Osteoblast (primary cell): ENCODE measurements around the gene BID. TPM values are rescaled to one million over a fixed set of nuclear protein-coding genes. Genes with fewer than 3 reads are reported as not detected.

Experiments used
- DNase-seq: peaks from one replicate; pipeline ENCODE4 v3.0.0; 2011; ENCODE audit warnings: low spot score, mixed read lengths; ENCODE audit not compliant: insufficient read length; ENCODE audit errors: missing footprints
- H2AFZ ChIP-seq: 2 replicates; pipeline ENCODE4 v1.6.0; 2011; ENCODE audit warnings: mild to moderate bottlenecking, low read length
- H3K27ac ChIP-seq: 2 replicates; pipeline ENCODE4 v1.5.1; 2011; ENCODE audit warnings: mild to moderate bottlenecking, low read depth, low read length, moderate library complexity
- H3K27me3 ChIP-seq: 2 replicates; pipeline ENCODE4 v1.6.0; 2012; ENCODE audit warnings: mild to moderate bottlenecking, control low read depth, inconsistent platforms, low read length, moderate library complexity; ENCODE audit not compliant: insufficient read depth
- H3K36me3 ChIP-seq: 2 replicates; pipeline ENCODE4 v1.5.1; 2011; ENCODE audit warnings: mild to moderate bottlenecking, low read length, control low read depth, moderate library complexity; ENCODE audit not compliant: insufficient read depth
- H3K4me1 ChIP-seq: 2 replicates; pipeline ENCODE4 v1.5.1; 2011; ENCODE audit warnings: mild to moderate bottlenecking, low read length, control low read depth, moderate library complexity; ENCODE audit not compliant: insufficient read depth
- H3K4me2 ChIP-seq: 2 replicates; pipeline ENCODE4 v1.6.0; 2011; ENCODE audit warnings: mild to moderate bottlenecking, low read length; ENCODE audit not compliant: insufficient read depth
- H3K4me3 ChIP-seq: fragments of 200-600 bp; sonication (generic); 3 replicates; pipeline ENCODE4 v1.5.1; 2012; ENCODE audit warnings: mild to moderate bottlenecking, low read length, inconsistent platforms; ENCODE audit not compliant: insufficient read depth
- H3K79me2 ChIP-seq: 2 replicates; pipeline ENCODE4 v1.6.0; 2012; ENCODE audit warnings: mild to moderate bottlenecking, low read length, control low read depth, inconsistent platforms; ENCODE audit not compliant: insufficient read depth
- H3K9me3 ChIP-seq: 2 replicates; pipeline ENCODE4 v1.5.1; 2011; ENCODE audit warnings: low read depth, low read length, control low read depth
- H4K20me1 ChIP-seq: 2 replicates; pipeline ENCODE4 v1.6.0; 2012; ENCODE audit warnings: mild to moderate bottlenecking, low read length, control low read depth; ENCODE audit not compliant: insufficient read depth
- CTCF ChIP-seq: IDR thresholded peaks from 2 replicates; pipeline ENCODE4 v1.5.1; 2011; ENCODE audit warnings: mild to moderate bottlenecking, low read depth, low read length, moderate library complexity; ENCODE audit errors: extremely low read depth
- total RNA-seq: library from RNA; depleted of rRNA; stranded (reverse); fragments of >200 nt; gene quantifications from 2 replicates; pipeline ENCODE4 v1.2.3, GENCODE V29; 2012

The BID gene
- total RNA-seq, 1 donor = 16.3 TPM

- H3K4me2 ChIP-seq = no peak overlapping the region
- H3K4me3 ChIP-seq = no peak overlapping the region
- H3K36me3 ChIP-seq = no peaks in the 10 kb centered on the region
- no peaks in the 10 kb centered on the region for H3K9me3 ChIP-seq
- DNase-seq = no peak
- H3K4me1 ChIP-seq = no peaks in the 10 kb centered on the region
- no peak for TF ChIP-seq CTCF
- no peaks in the 10 kb centered on the region for H3K27me3 ChIP-seq
- peaks cover 7% of the 10 kb centered on the region for H4K20me1 ChIP-seq
- peaks cover 20% of the 10 kb centered on the region for H3K79me2 ChIP-seq
- no peak overlapping the region for H3K27ac ChIP-seq
- H2AFZ ChIP-seq = no peak overlapping the region
These were observed 13.2 kb downstream of the BID start for GRCh38 chr22:17761138-17761488.

- no peaks in the 10 kb centered on the region for H3K27me3 ChIP-seq
- H3K4me1 ChIP-seq = peaks cover 5% of the 10 kb centered on the region
- H3K9me3 ChIP-seq = no peaks in the 10 kb centered on the region
- H3K27ac ChIP-seq = no peak overlapping the region
- no peaks in the 10 kb centered on the region for H3K36me3 ChIP-seq
- peaks cover 7% of the 10 kb centered on the region for H3K79me2 ChIP-seq
- H2AFZ ChIP-seq = no peak overlapping the region
- H4K20me1 ChIP-seq = peaks cover 13% of the 10 kb centered on the region
- peak; percentile 85 for DNase-seq
- no peak overlapping the region for H3K4me3 ChIP-seq
- TF ChIP-seq CTCF = peak; percentile 28
- H3K4me2 ChIP-seq = no peak overlapping the region
These were observed 19.9 kb downstream of the BID start for GRCh38 chr22:17754233-17754925.

GRCh38 chr22:17753401-17753989, 20.8 kb downstream of the BID start:
- H3K36me3 ChIP-seq = no peaks in the 10 kb centered on the region
- H3K4me1 ChIP-seq = peaks cover 5% of the 10 kb centered on the region
- H3K4me3 ChIP-seq = no peak overlapping the region
- no peak for TF ChIP-seq CTCF
- no peak overlapping the region for H3K4me2 ChIP-seq
- peaks cover 11% of the 10 kb centered on the region for H4K20me1 ChIP-seq
- no peak overlapping the region for H2AFZ ChIP-seq
- H3K79me2 ChIP-seq = peaks cover 4% of the 10 kb centered on the region
- H3K9me3 ChIP-seq = no peaks in the 10 kb centered on the region
- H3K27me3 ChIP-seq = no peaks in the 10 kb centered on the region
- H3K27ac ChIP-seq = no peak overlapping the region
- peak; percentile 93 for DNase-seq

- no peak overlapping the region for H3K4me3 ChIP-seq
- H3K36me3 ChIP-seq = no peaks in the 10 kb centered on the region
- no peak overlapping the region for H3K4me2 ChIP-seq
- peaks cover 5% of the 10 kb centered on the region for H3K4me1 ChIP-seq
- H3K27me3 ChIP-seq = no peaks in the 10 kb centered on the region
- no peak overlapping the region for H3K27ac ChIP-seq
- DNase-seq = peak; percentile 54
- H3K79me2 ChIP-seq = peaks cover 2% of the 10 kb centered on the region
- H3K9me3 ChIP-seq = no peaks in the 10 kb centered on the region
- TF ChIP-seq CTCF = no peak
- peaks cover 10% of the 10 kb centered on the region for H4K20me1 ChIP-seq
- no peak overlapping the region for H2AFZ ChIP-seq
These were observed 22.7 kb downstream of the BID start for GRCh38 chr22:17751596-17751995.
